ENCODE data around the gene CTSF.

- no peak for TF ChIP-seq POLR2A (IDR thresholded peaks at IDR 0.05)
- TF ChIP-seq CTCF (IDR thresholded peaks at IDR 0.05 in 8 of 11, conservative IDR thresholded peaks at IDR 0.05 in 3 of 11), result no peak
Measured at GRCh38 chr11:66549696-66550095, 18.7 kb downstream of the CTSF start.
